SK-N-SH (cell line): Measurements from ENCODE around the gene TRPC4AP. TPM values are rescaled to one million over a fixed set of nuclear protein-coding genes. Genes with fewer than 3 reads are reported as not detected.

Experiments
- CTCF ChIA-PET: fragments of 300-600, 350-600 bp; formaldehyde crosslinking; extraction: SDS; loops from one replicate; lab custom pipeline; 2021; lab: Yijun Ruan, JAX
- POLR2A ChIA-PET: fragments of 350-600 bp; sonication (Branson Sonifier 250); formaldehyde crosslinking; extraction: SDS; loops from one replicate; lab custom pipeline; 2020; ENCODE audit warnings: antibody characterized with exemption, inconsistent platforms; lab: Yijun Ruan, JAX
- DNase-seq: peaks from one replicate; pipeline ENCODE4 v3.0.0; 2012
- H2AFZ ChIP-seq: fragments of 200-600 bp; sonication (generic); 2 replicates; pipeline ENCODE4 v1.8.1; 2016; ENCODE audit warnings: antibody characterized with exemption, mild to moderate bottlenecking, low read depth
- H3F3A ChIP-seq: fragments of 200-600 bp; sonication (generic); replicated peaks from 2 replicates; pipeline ENCODE3; 2016; ENCODE audit warnings: antibody characterized with exemption, mild to moderate bottlenecking; ENCODE audit not compliant: insufficient read depth
- H3K27ac ChIP-seq, 2 experiments: fragments of 200-500 bp in 1 of 2; fragments of 200-600 bp in 1 of 2; sonication (Bioruptor generic) in 1 of 2; sonication (generic), shearing (Covaris generic) in 1 of 2; 2 replicates each; pipeline versions ENCODE4 v1.5.1 to v1.6.1; 2014 to 2016; ENCODE audit warnings: low read depth in 2 of 2, inconsistent platforms in 1 of 2, low read length in 1 of 2, mild to moderate bottlenecking in 1 of 2, mixed read lengths in 1 of 2
- H3K27me3 ChIP-seq: fragments of 200-600 bp; sonication (generic), shearing (Covaris generic); 2 replicates; pipeline ENCODE4 v1.6.1; 2016; ENCODE audit warnings: mixed run types; ENCODE audit not compliant: insufficient read depth
- H3K36me3 ChIP-seq, 2 experiments: fragments of 200-500 bp in 1 of 2; fragments of 200-600 bp in 1 of 2; sonication (Bioruptor generic) in 1 of 2; sonication (generic) in 1 of 2; replicated peaks in 1 of 2; 2 replicates each; pipeline versions ENCODE3 to v1.5.1; 2014 to 2016; ENCODE audit warnings: low read length in 1 of 2, mild to moderate bottlenecking in 1 of 2; ENCODE audit not compliant: insufficient read depth in 2 of 2, control insufficient read depth in 1 of 2
- H3K4me1 ChIP-seq, 2 experiments: fragments of 200-500 bp in 1 of 2; fragments of 200-600 bp in 1 of 2; sonication (Bioruptor generic) in 1 of 2; sonication (generic), shearing (Covaris generic) in 1 of 2; 2 replicates each; pipeline versions ENCODE4 v1.5.1 to v1.6.1; 2014 to 2016; ENCODE audit warnings: low read depth in 1 of 2, low read length in 1 of 2, mixed run types in 1 of 2; ENCODE audit not compliant: insufficient read depth in 2 of 2, control insufficient read depth in 1 of 2
- H3K4me2 ChIP-seq: fragments of 200-600 bp; sonication (generic), shearing (Covaris generic); 2 replicates; pipeline ENCODE4 v1.6.1; 2017; ENCODE audit warnings: mixed run types
- H3K4me3 ChIP-seq, 2 experiments: fragments of 200-500 bp in 1 of 2; fragments of 200-600 bp in 1 of 2; sonication (Bioruptor generic) in 1 of 2; sonication (generic), shearing (Covaris generic) in 1 of 2; 2 replicates each; pipeline versions ENCODE4 v1.5.1 to v1.8.1; 2014 to 2016; ENCODE audit warnings: low read depth in 2 of 2, inconsistent platforms in 1 of 2, low read length in 1 of 2, mild to moderate bottlenecking in 1 of 2, mixed read lengths in 1 of 2, moderate library complexity in 1 of 2
- H3K79me2 ChIP-seq: fragments of 200-600 bp; sonication (generic); 2 replicates; pipeline ENCODE4 v1.8.1; 2017; ENCODE audit warnings: mild to moderate bottlenecking; ENCODE audit not compliant: insufficient read depth
- H3K9ac ChIP-seq: fragments of 200-600 bp; sonication (generic); 2 replicates; pipeline ENCODE4 v1.6.1; 2017; ENCODE audit warnings: mixed run types
- H3K9me2 ChIP-seq: fragments of 200-600 bp; sonication (generic); 2 replicates; pipeline ENCODE4 v1.6.1; 2017; ENCODE audit warnings: mixed run types
- H3K9me3 ChIP-seq: fragments of 200-600 bp; sonication (generic); 2 replicates; pipeline ENCODE4 v1.6.1; 2017; ENCODE audit warnings: mixed run types, mild to moderate bottlenecking, moderate library complexity
- H4K20me1 ChIP-seq: fragments of 200-600 bp; sonication (generic); 2 replicates; pipeline ENCODE4 v1.6.1; 2017; ENCODE audit warnings: mild to moderate bottlenecking, mixed run types; ENCODE audit not compliant: insufficient read depth
- RFX5 ChIP-seq: IDR thresholded peaks from 2 replicates; pipeline ENCODE4 v1.6.1; 2012; ENCODE audit warnings: mild to moderate bottlenecking, improper control_type of control experiment, low read length
- TAF1 ChIP-seq: IDR thresholded peaks from 2 replicates; pipeline ENCODE4 v1.6.1; 2012; ENCODE audit warnings: low read depth, mild to moderate bottlenecking, low read length, moderate library complexity, borderline replicate concordance
- WGBS: methylation state at CpG from one replicate; pipeline ENCODE4 v1.1.6; 2017; ENCODE audit warnings: low lambda C conversion rate; 5-methylcytosine and 5-hydroxymethylcytosine counted together
- polyA plus RNA-seq, 3 experiments: library from polyadenylated mRNA; depleted of rRNA; stranded (reverse); fragments of >200 nt; gene quantifications; 2 replicates each; pipeline ENCODE4 v1.2.3, GENCODE V29; 2012
- TF ChIP-seq, protein P1 (sequence below): fragments of 150-350 bp; IDR thresholded peaks from 2 replicates; pipeline ENCODE4 v1.6.1; 2016; ENCODE audit warnings: mild to moderate bottlenecking, low read depth, low read length

TRPC4AP gene
- polyA plus RNA-seq, 1 of the 3 experiments (the other 2 are of a cell fraction): 57.4 TPM

DNA sequence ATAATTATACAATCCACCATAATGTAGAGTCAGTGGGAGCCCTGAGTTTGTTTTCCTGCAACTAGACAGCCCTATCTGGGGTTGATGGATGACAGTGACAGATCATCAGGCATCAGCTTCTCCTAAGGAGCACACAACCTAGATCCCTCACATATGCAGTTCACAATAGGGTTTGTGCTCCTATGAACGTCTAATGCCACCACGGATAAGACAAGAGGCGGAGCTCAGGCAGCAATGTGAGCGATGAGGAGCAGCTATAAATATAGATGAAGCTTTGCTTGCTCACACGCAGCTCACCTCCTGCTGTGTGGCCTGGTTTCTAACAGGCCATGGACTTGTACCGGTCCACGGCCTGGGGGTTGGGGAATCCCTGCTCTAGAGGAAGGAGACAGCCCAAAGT, 28.6 kb upstream of the TRPC4AP start:
- no peak overlapping the region for H2AFZ ChIP-seq
- H3K79me2 ChIP-seq: no peaks in the 10 kb centered on the region
- no peak overlapping the region for H3K27ac ChIP-seq
- peaks cover 21% of the 10 kb centered on the region for H3F3A ChIP-seq
- POLR2A ChIA-PET: no interaction called here
- H3K9me2 ChIP-seq: no peaks in the 10 kb centered on the region
- peaks cover 0 to 18% of the 10 kb centered on the region in 2 experiments; a peak in 1 of 4 replicates for H3K4me1 ChIP-seq
- 95% methylated on average over 6 of the region's 7 CpGs for WGBS
- TF ChIP-seq TAF1: no peak
- TF ChIP-seq, all 33 proteins: peak for 0
- CTCF ChIA-PET: interaction anchor here (0.6 to 1.7 kb wide), 2 partner anchors 25 to 562 kb away, joined by 3 to 4 read pairs; no protein-coding TSS in a partner anchor
- Histone ChIP-seq H3K27me3 (no peaks in the 10 kb centered on the region), H3K4me2 (no peak overlapping the region), H3K36me3 (peaks cover 15 to 44% of the 10 kb centered on the region in 2 experiments), H3K9ac (no peak overlapping the region), H3K4me3 (no peak overlapping the region), H3K9me3 (no peaks in the 10 kb centered on the region), H4K20me1 (no peaks in the 10 kb centered on the region)
- no peak for DNase-seq

DNA sequence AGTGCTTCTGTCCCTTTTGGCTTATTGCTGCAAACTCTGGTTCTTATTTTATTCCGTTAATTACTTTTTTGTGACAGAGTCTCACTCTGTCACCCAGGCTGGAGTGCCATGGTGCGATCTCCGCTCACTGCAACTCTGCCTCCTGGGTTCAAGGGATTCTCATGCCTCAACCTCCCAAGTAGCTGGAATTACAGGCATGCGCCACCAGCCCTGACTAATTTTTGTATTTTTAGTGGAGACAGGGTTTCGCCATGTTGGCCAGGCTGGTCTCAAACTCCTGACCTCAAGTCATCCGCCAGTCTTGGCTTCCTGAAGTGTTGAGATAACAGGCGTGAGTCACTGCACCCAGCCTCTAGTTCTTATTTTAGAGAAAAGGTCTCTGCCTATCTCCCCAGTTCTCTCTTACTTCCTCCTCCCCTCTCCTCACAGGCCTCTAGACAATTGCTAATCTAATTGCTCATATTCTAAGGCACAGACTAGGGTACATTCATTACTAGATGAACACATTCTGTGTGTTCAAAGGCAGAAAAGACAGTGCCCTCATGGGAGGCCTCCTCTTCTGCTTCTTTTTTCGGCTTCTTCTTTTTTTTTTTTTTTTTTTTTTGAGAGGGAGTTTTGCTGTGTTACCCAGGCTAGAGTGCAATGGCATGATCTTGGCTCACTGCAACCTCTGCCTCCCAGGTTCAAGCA, 27.6 kb upstream of the TRPC4AP start:
- Histone ChIP-seq H3K4me1 (peaks cover 0 to 19% of the 10 kb centered on the region in 2 experiments; a peak in 1 of 4 replicates), H2AFZ (no peak overlapping the region), H3K9me2 (no peaks in the 10 kb centered on the region), H3K4me3 (no peak overlapping the region), H3K36me3 (peaks cover 17 to 47% of the 10 kb centered on the region in 2 experiments), H4K20me1 (no peaks in the 10 kb centered on the region), H3K9me3 (no peaks in the 10 kb centered on the region), H3K27ac (no peak overlapping the region), H3K27me3 (no peaks in the 10 kb centered on the region), H3K9ac (no peak overlapping the region), H3K4me2 (no peak overlapping the region), H3F3A (peaks cover 21% of the 10 kb centered on the region), H3K79me2 (no peaks in the 10 kb centered on the region)
- POLR2A ChIA-PET: no interaction called here
- TF ChIP-seq RFX5: no peak
- WGBS: 91% methylated on average over 8 of the region's 8 CpGs
- DNase-seq: no peak
- CTCF ChIA-PET: interaction anchor here (0.9 to 1.7 kb wide), 2 partner anchors 24 to 246 kb away, joined by 3 to 4 read pairs; no protein-coding TSS in a partner anchor

DNA sequence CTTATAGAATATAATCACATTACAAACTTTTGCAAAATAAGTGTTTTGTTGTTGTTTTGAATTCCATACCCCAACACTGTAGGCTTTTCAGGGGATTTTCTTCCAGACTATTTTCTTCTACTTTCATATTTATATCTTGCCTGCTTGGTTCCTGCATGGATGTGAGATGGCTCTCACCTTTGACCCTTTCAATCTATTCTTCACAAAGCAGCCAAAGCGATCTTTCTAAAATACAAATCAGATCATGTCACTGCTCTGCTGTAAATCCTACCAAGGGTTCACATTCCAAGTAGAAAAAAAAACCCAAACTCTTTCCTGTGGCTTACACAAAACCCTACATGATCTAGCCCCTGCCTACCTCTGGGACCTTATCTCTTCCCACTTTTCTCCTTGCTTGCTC, 25.0 kb upstream of the TRPC4AP start:
- H3K4me3 ChIP-seq: no peak overlapping the region
- peaks cover 22 to 37% of the 10 kb centered on the region in 2 experiments for H3K36me3 ChIP-seq
- no peaks in the 10 kb centered on the region for H3K27me3 ChIP-seq
- peaks cover 0 to 19% of the 10 kb centered on the region in 2 experiments; a peak in 1 of 4 replicates for H3K4me1 ChIP-seq
- H3K4me2 ChIP-seq: no peak overlapping the region
- no peaks in the 10 kb centered on the region for H3K9me2 ChIP-seq
- peak overlapping the region in 1 of 2 experiments; percentile 72; a peak in 2 of 4 replicates for H3K27ac ChIP-seq
- TF ChIP-seq, protein P1, sequence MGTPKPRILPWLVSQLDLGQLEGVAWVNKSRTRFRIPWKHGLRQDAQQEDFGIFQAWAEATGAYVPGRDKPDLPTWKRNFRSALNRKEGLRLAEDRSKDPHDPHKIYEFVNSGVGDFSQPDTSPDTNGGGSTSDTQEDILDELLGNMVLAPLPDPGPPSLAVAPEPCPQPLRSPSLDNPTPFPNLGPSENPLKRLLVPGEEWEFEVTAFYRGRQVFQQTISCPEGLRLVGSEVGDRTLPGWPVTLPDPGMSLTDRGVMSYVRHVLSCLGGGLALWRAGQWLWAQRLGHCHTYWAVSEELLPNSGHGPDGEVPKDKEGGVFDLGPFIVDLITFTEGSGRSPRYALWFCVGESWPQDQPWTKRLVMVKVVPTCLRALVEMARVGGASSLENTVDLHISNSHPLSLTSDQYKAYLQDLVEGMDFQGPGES: no peak
- TF ChIP-seq, all 33 proteins: peak for 0
- WGBS: 100% methylated on average over 1 of the region's 1 CpG
- H3F3A ChIP-seq: peaks cover 24% of the 10 kb centered on the region
- no peak overlapping the region for H2AFZ ChIP-seq
- H3K79me2 ChIP-seq: no peaks in the 10 kb centered on the region
- H3K9me3 ChIP-seq: no peaks in the 10 kb centered on the region
- DNase-seq: no peak
- ChIA-PET POLR2A (no interaction called here), CTCF (interaction anchor here (2.6 kb wide), 1 partner anchor 22 kb away, joined by 12 read pairs; no protein-coding TSS in a partner anchor)
- H3K9ac ChIP-seq: no peak overlapping the region
- H4K20me1 ChIP-seq: no peaks in the 10 kb centered on the region
